ENCODE results near the gene CASKIN1. TPM values are rescaled to one million over a fixed set of nuclear protein-coding genes. Genes with fewer than 3 reads are reported as not detected.

CASKIN1 gene
- total and polyA plus RNA-seq, 10 of the 15 experiments (the other 5 are each of a cell fraction or from before 2014, with no cell fraction given) = 0.03 to 0.33 (median 0.11) TPM; not detected in 5

DNA sequence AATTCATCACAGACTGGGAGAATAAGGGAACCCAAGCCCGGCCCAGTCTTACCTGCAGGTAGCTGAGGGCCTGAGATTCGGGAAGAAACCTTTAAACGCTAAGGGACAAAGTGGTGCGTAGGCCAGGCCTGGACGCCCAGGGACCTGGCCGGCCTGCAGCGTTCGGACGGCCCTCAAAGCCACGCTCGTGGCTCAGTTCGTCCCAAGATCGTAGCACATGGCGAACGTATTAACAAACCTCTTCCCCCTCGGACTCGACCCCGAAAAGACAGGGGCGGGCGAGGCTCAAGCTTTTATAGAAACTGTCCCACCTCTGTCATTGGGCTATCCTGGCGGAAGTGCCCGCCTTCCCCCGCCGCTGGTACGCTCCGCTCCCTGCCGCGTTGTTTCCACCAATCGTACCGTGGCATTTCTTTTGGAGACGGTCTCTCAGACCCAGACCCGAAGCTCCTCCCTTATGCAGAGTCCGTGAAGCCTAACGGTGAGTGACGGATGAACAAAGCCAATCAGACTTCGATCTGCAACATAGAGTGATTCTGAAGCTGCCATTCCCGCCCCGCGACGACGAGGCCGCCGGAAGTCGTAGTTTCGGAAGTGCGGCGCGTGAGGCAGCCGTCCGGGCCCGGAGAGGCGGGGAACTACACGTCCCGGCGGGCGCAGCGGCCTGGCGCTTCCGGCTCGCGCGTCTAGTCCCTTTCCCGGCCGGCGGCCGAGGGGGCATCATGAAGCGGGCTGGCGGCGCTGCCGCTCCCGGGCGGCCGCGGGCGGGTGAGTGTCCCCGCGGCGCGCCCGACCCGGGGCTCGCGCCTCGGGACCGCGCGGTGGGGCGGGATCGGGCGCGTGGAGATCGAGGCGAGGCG is 41.1 kb downstream of the CASKIN1 start, which contains the start of gene TRAF7 (continued):
- TF ChIP-seq, protein P1, sequence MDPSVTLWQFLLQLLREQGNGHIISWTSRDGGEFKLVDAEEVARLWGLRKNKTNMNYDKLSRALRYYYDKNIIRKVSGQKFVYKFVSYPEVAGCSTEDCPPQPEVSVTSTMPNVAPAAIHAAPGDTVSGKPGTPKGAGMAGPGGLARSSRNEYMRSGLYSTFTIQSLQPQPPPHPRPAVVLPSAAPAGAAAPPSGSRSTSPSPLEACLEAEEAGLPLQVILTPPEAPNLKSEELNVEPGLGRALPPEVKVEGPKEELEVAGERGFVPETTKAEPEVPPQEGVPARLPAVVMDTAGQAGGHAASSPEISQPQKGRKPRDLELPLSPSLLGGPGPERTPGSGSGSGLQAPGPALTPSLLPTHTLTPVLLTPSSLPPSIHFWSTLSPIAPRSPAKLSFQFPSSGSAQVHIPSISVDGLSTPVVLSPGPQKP (IDR thresholded peaks at IDR 0.05; ENCODE audit: low read depth, low read length) = peak; percentile 95
- TF ChIP-seq, protein P2, sequence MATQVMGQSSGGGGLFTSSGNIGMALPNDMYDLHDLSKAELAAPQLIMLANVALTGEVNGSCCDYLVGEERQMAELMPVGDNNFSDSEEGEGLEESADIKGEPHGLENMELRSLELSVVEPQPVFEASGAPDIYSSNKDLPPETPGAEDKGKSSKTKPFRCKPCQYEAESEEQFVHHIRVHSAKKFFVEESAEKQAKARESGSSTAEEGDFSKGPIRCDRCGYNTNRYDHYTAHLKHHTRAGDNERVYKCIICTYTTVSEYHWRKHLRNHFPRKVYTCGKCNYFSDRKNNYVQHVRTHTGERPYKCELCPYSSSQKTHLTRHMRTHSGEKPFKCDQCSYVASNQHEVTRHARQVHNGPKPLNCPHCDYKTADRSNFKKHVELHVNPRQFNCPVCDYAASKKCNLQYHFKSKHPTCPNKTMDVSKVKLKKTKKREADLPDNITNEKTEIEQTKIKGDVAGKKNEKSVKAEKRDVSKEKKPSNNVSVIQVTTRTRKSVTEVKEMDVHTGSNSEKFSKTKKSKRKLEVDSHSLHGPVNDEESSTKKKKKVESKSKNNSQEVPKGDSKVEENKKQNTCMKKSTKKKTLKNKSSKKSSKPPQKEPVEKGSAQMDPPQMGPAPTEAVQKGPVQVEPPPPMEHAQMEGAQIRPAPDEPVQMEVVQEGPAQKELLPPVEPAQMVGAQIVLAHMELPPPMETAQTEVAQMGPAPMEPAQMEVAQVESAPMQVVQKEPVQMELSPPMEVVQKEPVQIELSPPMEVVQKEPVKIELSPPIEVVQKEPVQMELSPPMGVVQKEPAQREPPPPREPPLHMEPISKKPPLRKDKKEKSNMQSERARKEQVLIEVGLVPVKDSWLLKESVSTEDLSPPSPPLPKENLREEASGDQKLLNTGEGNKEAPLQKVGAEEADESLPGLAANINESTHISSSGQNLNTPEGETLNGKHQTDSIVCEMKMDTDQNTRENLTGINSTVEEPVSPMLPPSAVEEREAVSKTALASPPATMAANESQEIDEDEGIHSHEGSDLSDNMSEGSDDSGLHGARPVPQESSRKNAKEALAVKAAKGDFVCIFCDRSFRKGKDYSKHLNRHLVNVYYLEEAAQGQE (IDR thresholded peaks at IDR 0.05; ENCODE audit: low read depth, low read length) = peak; percentile 48; the same call in 1 of the 2 replicates
- TF ChIP-seq, protein P3, sequence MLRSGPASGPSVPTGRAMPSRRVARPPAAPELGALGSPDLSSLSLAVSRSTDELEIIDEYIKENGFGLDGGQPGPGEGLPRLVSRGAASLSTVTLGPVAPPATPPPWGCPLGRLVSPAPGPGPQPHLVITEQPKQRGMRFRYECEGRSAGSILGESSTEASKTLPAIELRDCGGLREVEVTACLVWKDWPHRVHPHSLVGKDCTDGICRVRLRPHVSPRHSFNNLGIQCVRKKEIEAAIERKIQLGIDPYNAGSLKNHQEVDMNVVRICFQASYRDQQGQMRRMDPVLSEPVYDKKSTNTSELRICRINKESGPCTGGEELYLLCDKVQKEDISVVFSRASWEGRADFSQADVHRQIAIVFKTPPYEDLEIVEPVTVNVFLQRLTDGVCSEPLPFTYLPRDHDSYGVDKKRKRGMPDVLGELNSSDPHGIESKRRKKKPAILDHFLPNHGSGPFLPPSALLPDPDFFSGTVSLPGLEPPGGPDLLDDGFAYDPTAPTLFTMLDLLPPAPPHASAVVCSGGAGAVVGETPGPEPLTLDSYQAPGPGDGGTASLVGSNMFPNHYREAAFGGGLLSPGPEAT (IDR thresholded peaks at IDR 0.05; ENCODE audit: low read depth) = peak; percentile 40; the same call in 1 of the 2 replicates
- 0 out of 2 replicates have a peak, but pooled peaks have one; percentile 25 for TF ChIP-seq BCL11A (IDR thresholded peaks at IDR 0.05; ENCODE audit: low read depth, low read length)
- TF ChIP-seq, protein P4, sequence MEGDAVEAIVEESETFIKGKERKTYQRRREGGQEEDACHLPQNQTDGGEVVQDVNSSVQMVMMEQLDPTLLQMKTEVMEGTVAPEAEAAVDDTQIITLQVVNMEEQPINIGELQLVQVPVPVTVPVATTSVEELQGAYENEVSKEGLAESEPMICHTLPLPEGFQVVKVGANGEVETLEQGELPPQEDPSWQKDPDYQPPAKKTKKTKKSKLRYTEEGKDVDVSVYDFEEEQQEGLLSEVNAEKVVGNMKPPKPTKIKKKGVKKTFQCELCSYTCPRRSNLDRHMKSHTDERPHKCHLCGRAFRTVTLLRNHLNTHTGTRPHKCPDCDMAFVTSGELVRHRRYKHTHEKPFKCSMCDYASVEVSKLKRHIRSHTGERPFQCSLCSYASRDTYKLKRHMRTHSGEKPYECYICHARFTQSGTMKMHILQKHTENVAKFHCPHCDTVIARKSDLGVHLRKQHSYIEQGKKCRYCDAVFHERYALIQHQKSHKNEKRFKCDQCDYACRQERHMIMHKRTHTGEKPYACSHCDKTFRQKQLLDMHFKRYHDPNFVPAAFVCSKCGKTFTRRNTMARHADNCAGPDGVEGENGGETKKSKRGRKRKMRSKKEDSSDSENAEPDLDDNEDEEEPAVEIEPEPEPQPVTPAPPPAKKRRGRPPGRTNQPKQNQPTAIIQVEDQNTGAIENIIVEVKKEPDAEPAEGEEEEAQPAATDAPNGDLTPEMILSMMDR (IDR thresholded peaks at IDR 0.05 in 2 of 3, conservative IDR thresholded peaks at IDR 0.05 in 1 of 3; ENCODE audit: control insufficient read depth in 2 of 3, extremely low read depth in 1 of 3, insufficient read depth in 1 of 3, low read depth in 3 of 3, low read length in 3 of 3) = no peak
- no peak for TF ChIP-seq JUNB (IDR thresholded peaks at IDR 0.05)
- TF ChIP-seq, protein P5, sequence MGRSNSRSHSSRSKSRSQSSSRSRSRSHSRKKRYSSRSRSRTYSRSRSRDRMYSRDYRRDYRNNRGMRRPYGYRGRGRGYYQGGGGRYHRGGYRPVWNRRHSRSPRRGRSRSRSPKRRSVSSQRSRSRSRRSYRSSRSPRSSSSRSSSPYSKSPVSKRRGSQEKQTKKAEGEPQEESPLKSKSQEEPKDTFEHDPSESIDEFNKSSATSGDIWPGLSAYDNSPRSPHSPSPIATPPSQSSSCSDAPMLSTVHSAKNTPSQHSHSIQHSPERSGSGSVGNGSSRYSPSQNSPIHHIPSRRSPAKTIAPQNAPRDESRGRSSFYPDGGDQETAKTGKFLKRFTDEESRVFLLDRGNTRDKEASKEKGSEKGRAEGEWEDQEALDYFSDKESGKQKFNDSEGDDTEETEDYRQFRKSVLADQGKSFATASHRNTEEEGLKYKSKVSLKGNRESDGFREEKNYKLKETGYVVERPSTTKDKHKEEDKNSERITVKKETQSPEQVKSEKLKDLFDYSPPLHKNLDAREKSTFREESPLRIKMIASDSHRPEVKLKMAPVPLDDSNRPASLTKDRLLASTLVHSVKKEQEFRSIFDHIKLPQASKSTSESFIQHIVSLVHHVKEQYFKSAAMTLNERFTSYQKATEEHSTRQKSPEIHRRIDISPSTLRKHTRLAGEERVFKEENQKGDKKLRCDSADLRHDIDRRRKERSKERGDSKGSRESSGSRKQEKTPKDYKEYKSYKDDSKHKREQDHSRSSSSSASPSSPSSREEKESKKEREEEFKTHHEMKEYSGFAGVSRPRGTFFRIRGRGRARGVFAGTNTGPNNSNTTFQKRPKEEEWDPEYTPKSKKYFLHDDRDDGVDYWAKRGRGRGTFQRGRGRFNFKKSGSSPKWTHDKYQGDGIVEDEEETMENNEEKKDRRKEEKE (IDR thresholded peaks at IDR 0.05) = no peak
- TF ChIP-seq, protein P6, sequence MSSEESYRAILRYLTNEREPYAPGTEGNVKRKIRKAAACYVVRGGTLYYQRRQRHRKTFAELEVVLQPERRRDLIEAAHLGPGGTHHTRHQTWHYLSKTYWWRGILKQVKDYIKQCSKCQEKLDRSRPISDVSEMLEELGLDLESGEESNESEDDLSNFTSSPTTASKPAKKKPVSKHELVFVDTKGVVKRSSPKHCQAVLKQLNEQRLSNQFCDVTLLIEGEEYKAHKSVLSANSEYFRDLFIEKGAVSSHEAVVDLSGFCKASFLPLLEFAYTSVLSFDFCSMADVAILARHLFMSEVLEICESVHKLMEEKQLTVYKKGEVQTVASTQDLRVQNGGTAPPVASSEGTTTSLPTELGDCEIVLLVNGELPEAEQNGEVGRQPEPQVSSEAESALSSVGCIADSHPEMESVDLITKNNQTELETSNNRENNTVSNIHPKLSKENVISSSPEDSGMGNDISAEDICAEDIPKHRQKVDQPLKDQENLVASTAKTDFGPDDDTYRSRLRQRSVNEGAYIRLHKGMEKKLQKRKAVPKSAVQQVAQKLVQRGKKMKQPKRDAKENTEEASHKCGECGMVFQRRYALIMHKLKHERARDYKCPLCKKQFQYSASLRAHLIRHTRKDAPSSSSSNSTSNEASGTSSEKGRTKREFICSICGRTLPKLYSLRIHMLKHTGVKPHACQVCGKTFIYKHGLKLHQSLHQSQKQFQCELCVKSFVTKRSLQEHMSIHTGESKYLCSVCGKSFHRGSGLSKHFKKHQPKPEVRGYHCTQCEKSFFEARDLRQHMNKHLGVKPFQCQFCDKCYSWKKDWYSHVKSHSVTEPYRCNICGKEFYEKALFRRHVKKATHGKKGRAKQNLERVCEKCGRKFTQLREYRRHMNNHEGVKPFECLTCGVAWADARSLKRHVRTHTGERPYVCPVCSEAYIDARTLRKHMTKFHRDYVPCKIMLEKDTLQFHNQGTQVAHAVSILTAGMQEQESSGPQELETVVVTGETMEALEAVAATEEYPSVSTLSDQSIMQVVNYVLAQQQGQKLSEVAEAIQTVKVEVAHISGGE (CRISPR knock-in tag; IDR thresholded peaks at IDR 0.05) = 0 out of 2 replicates have a peak, but pooled peaks have one; percentile 44
- TF ChIP-seq SMARCA5 (IDR thresholded peaks at IDR 0.05) = peak; percentile 15; the same call in 1 of the 2 replicates
- no peak; the same call in 1 of the 2 replicates for TF ChIP-seq WRNIP1 (IDR thresholded peaks at IDR 0.05; ENCODE audit: borderline replicate concordance, low read depth, low read length)
- peak; percentile 75 for TF ChIP-seq YY1 (IDR thresholded peaks at IDR 0.05; ENCODE audit: low read depth, low read length)
